ENCODE measurements around the gene RPS29.

RPS29 gene

GRCh38 chr14:49584058-49584457 is 2.1 kb downstream of the RPS29 start:
- H3K27me3 Mint-ChIP-seq (ENCODE audit: low read depth) = peaks cover 5% of the 10 kb centered on the region
- DNase-seq (ENCODE audit: low spot score) = no peak
- H3K9me3 Mint-ChIP-seq = no peaks in the 10 kb centered on the region
- H3K4me1 Mint-ChIP-seq (ENCODE audit: low read depth) = peaks cover 50% of the 10 kb centered on the region
- peaks cover 53% of the 10 kb centered on the region for H3K36me3 Mint-ChIP-seq (ENCODE audit: low read depth)
- peak overlapping the region; percentile 88 for H3K4me3 Mint-ChIP-seq
- H3K27ac Mint-ChIP-seq = peak overlapping the region; percentile 84

GRCh38 chr14:49583629-49584028 is 2.6 kb downstream of the RPS29 start:
- no peak for DNase-seq (ENCODE audit: low spot score)
- peaks cover 54% of the 10 kb centered on the region for H3K4me1 Mint-ChIP-seq (ENCODE audit: low read depth)
- peaks cover 53% of the 10 kb centered on the region for H3K36me3 Mint-ChIP-seq (ENCODE audit: low read depth)

GRCh38 chr14:49582113-49582977 is 3.8 kb downstream of the RPS29 start:
- no peaks in the 10 kb centered on the region for H3K9me3 Mint-ChIP-seq
- peaks cover 61% of the 10 kb centered on the region for H3K36me3 Mint-ChIP-seq (ENCODE audit: low read depth)
- H3K27ac Mint-ChIP-seq = peak overlapping the region; percentile 35
- peak overlapping the region; percentile 5 for H3K4me3 Mint-ChIP-seq
- DNase-seq (ENCODE audit: low spot score) = no peak
- peaks cover 56% of the 10 kb centered on the region for H3K4me1 Mint-ChIP-seq (ENCODE audit: low read depth)
- peaks cover 5% of the 10 kb centered on the region for H3K27me3 Mint-ChIP-seq (ENCODE audit: low read depth)

More at GRCh38 chr14:49583629-49584028, 2.6 kb downstream of the RPS29 start:
- H3K27me3 Mint-ChIP-seq (ENCODE audit: low read depth) = peaks cover 5% of the 10 kb centered on the region
- H3K27ac Mint-ChIP-seq = peak overlapping the region; percentile 84
- H3K9me3 Mint-ChIP-seq = no peaks in the 10 kb centered on the region
- H3K4me3 Mint-ChIP-seq = peak overlapping the region; percentile 88

- H3K9me3 Mint-ChIP-seq = no peaks in the 10 kb centered on the region
- H3K4me1 Mint-ChIP-seq (ENCODE audit: low read depth) = peaks cover 50% of the 10 kb centered on the region
- H3K27ac Mint-ChIP-seq = peak overlapping the region; percentile 3
- H3K27me3 Mint-ChIP-seq (ENCODE audit: low read depth) = peaks cover 3% of the 10 kb centered on the region
- peaks cover 65% of the 10 kb centered on the region for H3K36me3 Mint-ChIP-seq (ENCODE audit: low read depth)
- no peak overlapping the region for H3K4me3 Mint-ChIP-seq
- DNase-seq (ENCODE audit: low spot score) = no peak
Measured at GRCh38 chr14:49581209-49582112, 4.7 kb downstream of the RPS29 start.

- H3K36me3 Mint-ChIP-seq (ENCODE audit: low read depth) = peaks cover 59% of the 10 kb centered on the region
Measured at GRCh38 chr14:49579841-49580240, 6.3 kb downstream of the RPS29 start.

GRCh38 chr14:49578141-49578540 is 8.0 kb downstream of the RPS29 start:
- Mint-ChIP-seq H3K36me3 (ENCODE audit: low read depth) (peaks cover 51% of the 10 kb centered on the region), H3K9me3 (no peaks in the 10 kb centered on the region), H3K4me1 (ENCODE audit: low read depth) (peaks cover 35% of the 10 kb centered on the region), H3K27ac (peak overlapping the region; percentile 32), H3K4me3 (no peak overlapping the region), H3K27me3 (ENCODE audit: low read depth) (no peaks in the 10 kb centered on the region)
- DNase-seq (ENCODE audit: low spot score) = no peak

More at GRCh38 chr14:49579841-49580240, 6.3 kb downstream of the RPS29 start:
- Mint-ChIP-seq H3K4me1 (ENCODE audit: low read depth) (peaks cover 48% of the 10 kb centered on the region), H3K27ac (no peak overlapping the region), H3K27me3 (ENCODE audit: low read depth) (no peaks in the 10 kb centered on the region), H3K9me3 (no peaks in the 10 kb centered on the region), H3K4me3 (no peak overlapping the region)
- no peak for DNase-seq (ENCODE audit: low spot score)

- no peak overlapping the region for H3K27ac Mint-ChIP-seq
- peaks cover 40% of the 10 kb centered on the region for H3K36me3 Mint-ChIP-seq (ENCODE audit: low read depth)
- peaks cover 10% of the 10 kb centered on the region for H3K4me1 Mint-ChIP-seq (ENCODE audit: low read depth)
- H3K4me3 Mint-ChIP-seq = no peak overlapping the region
- no peak for DNase-seq (ENCODE audit: low spot score)
- H3K9me3 Mint-ChIP-seq = peaks cover 3% of the 10 kb centered on the region
- no peaks in the 10 kb centered on the region for H3K27me3 Mint-ChIP-seq (ENCODE audit: low read depth)
Measured at GRCh38 chr14:49574038-49574437, 12.1 kb downstream of the RPS29 start.

- H3K27me3 Mint-ChIP-seq (ENCODE audit: low read depth) = no peaks in the 10 kb centered on the region
- H3K9me3 Mint-ChIP-seq = peaks cover 3% of the 10 kb centered on the region
- H3K4me1 Mint-ChIP-seq (ENCODE audit: low read depth) = no peaks in the 10 kb centered on the region
- no peak for DNase-seq (ENCODE audit: low spot score)
- H3K4me3 Mint-ChIP-seq = no peak overlapping the region
- H3K27ac Mint-ChIP-seq = no peak overlapping the region
- H3K36me3 Mint-ChIP-seq (ENCODE audit: low read depth) = peaks cover 16% of the 10 kb centered on the region
Measured at GRCh38 chr14:49569281-49569680, 16.9 kb downstream of the RPS29 start.

- H3K4me3 Mint-ChIP-seq = no peak overlapping the region
- peaks cover 3% of the 10 kb centered on the region for H3K9me3 Mint-ChIP-seq
- peaks cover 8% of the 10 kb centered on the region for H3K36me3 Mint-ChIP-seq (ENCODE audit: low read depth)
- H3K27ac Mint-ChIP-seq = no peak overlapping the region
- no peaks in the 10 kb centered on the region for H3K4me1 Mint-ChIP-seq (ENCODE audit: low read depth)
- peaks cover under 1% of the 10 kb centered on the region for H3K27me3 Mint-ChIP-seq (ENCODE audit: low read depth)
- no peak for DNase-seq (ENCODE audit: low spot score)
Measured at GRCh38 chr14:49566714-49567113, 19.5 kb downstream of the RPS29 start.

GRCh38 chr14:49559979-49560768 is 26.0 kb downstream of the RPS29 start:
- Mint-ChIP-seq H3K27ac (no peak overlapping the region), H3K36me3 (ENCODE audit: low read depth) (no peaks in the 10 kb centered on the region), H3K4me3 (no peak overlapping the region)

GRCh38 chr14:49553892-49554291 is 32.3 kb downstream of the RPS29 start:
- Mint-ChIP-seq H3K9me3 (no peaks in the 10 kb centered on the region), H3K4me1 (ENCODE audit: low read depth) (no peaks in the 10 kb centered on the region), H3K27ac (no peak overlapping the region), H3K27me3 (ENCODE audit: low read depth) (peaks cover 4% of the 10 kb centered on the region), H3K4me3 (no peak overlapping the region), H3K36me3 (ENCODE audit: low read depth) (no peaks in the 10 kb centered on the region)
- no peak for DNase-seq (ENCODE audit: low spot score)

More at GRCh38 chr14:49559979-49560768, 26.0 kb downstream of the RPS29 start:
- H3K4me1 Mint-ChIP-seq (ENCODE audit: low read depth) = no peaks in the 10 kb centered on the region
- no peaks in the 10 kb centered on the region for H3K9me3 Mint-ChIP-seq
- peaks cover 2% of the 10 kb centered on the region for H3K27me3 Mint-ChIP-seq (ENCODE audit: low read depth)
- no peak for DNase-seq (ENCODE audit: low spot score)

GRCh38 chr14:49553106-49553505 is 33.1 kb downstream of the RPS29 start:
- H3K27ac Mint-ChIP-seq = no peak overlapping the region
- no peaks in the 10 kb centered on the region for H3K4me1 Mint-ChIP-seq (ENCODE audit: low read depth)
- H3K4me3 Mint-ChIP-seq = no peak overlapping the region
- no peak for DNase-seq (ENCODE audit: low spot score)
- H3K36me3 Mint-ChIP-seq (ENCODE audit: low read depth) = no peaks in the 10 kb centered on the region
- H3K9me3 Mint-ChIP-seq = no peaks in the 10 kb centered on the region
- peaks cover 4% of the 10 kb centered on the region for H3K27me3 Mint-ChIP-seq (ENCODE audit: low read depth)

GRCh38 chr14:49551569-49551968 is 34.6 kb downstream of the RPS29 start:
- Mint-ChIP-seq H3K27me3 (ENCODE audit: low read depth) (peaks cover 4% of the 10 kb centered on the region), H3K36me3 (ENCODE audit: low read depth) (no peaks in the 10 kb centered on the region), H3K4me1 (ENCODE audit: low read depth) (no peaks in the 10 kb centered on the region), H3K9me3 (no peaks in the 10 kb centered on the region), H3K4me3 (no peak overlapping the region), H3K27ac (no peak overlapping the region)
- no peak for DNase-seq (ENCODE audit: low spot score)
